Upper lobe of left lung (tissue), 6 donors: ENCODE data around the gene MLKL. TPM values are rescaled to one million over a fixed set of nuclear protein-coding genes. Genes with fewer than 3 reads are reported as not detected.
"Not testable (repeated sequence)": the region's sequence is repeated elsewhere in the genome, so short reads cannot be mapped to it uniquely, and the experiment has no call there.

ENCODE experiments used
- ATAC-seq, 2 donors: fragments of 200-7000 bp; cut with Tn5 transposase; one replicate each; pipeline ENCODE4 v1.9.1; 2022; ENCODE audit warnings: mild to moderate bottlenecking in 2 of 2, moderate library complexity in 2 of 2; ENCODE audit not compliant: low FRiP score in 2 of 2
- DNase-seq, 2 donors: peaks; one replicate each; pipeline ENCODE4 v3.0.0-alpha.2; 2019 to 2020
- H3K27ac ChIP-seq, 4 donors: fragments of 200-600 bp; sonication (generic); one replicate each; pipeline ENCODE4 v1.5.1; 2016 to 2019
- H3K27me3 ChIP-seq, 4 donors: fragments of 200-600 bp; sonication (generic); one replicate each; pipeline ENCODE4 v1.5.1; 2017 to 2019
- H3K36me3 ChIP-seq, 4 donors: fragments of 200-600 bp; sonication (generic); one replicate each; pipeline ENCODE4 v1.5.1; 2016 to 2019
- H3K4me1 ChIP-seq, 4 donors: fragments of 200-600 bp; sonication (generic); one replicate each; pipeline ENCODE4 v1.5.1; 2018 to 2019
- H3K4me3 ChIP-seq, 4 donors: fragments of 200-600 bp; sonication (generic); one replicate each; pipeline ENCODE4 v1.5.1; 2017 to 2019; ENCODE audit warnings: mild to moderate bottlenecking in 2 of 4, moderate library complexity in 1 of 4
- H3K9me3 ChIP-seq, 4 donors: fragments of 200-600 bp; sonication (generic); one replicate each; pipeline ENCODE4 v1.5.1; 2018 to 2019
- CTCF ChIP-seq, 6 experiments: fragments of 450-650 bp in 4 of 6; fragments of 200-600 bp in 2 of 6; sonication (generic) in 2 of 6; IDR thresholded peaks; one replicate each; pipeline ENCODE4 v1.5.1; 2016 to 2019; ENCODE audit warnings: antibody characterized with exemption in 6 of 6
- EP300 ChIP-seq, 4 donors: sonication (generic); formaldehyde crosslinking; IDR thresholded peaks; one replicate each; pipeline ENCODE4 v1.5.1; 2017; ENCODE audit warnings: antibody characterized with exemption in 4 of 4, control low read depth in 2 of 4
- POLR2A ChIP-seq, 4 donors: fragments of 450-650 bp; IDR thresholded peaks; one replicate each; pipeline ENCODE4 v1.5.1; 2016 to 2017; ENCODE audit warnings: antibody characterized with exemption in 4 of 4, mild to moderate bottlenecking in 2 of 4
- POLR2AphosphoS5 ChIP-seq, 2 donors: sonication (generic); formaldehyde crosslinking; IDR thresholded peaks; one replicate each; pipeline ENCODE4 v1.5.1; 2017; ENCODE audit warnings: antibody characterized with exemption in 2 of 2
- WGBS, 2 donors: methylation state at CpG; one replicate each; pipeline ENCODE4 v1.1.5; 2017 to 2018; 5-methylcytosine and 5-hydroxymethylcytosine counted together
- total RNA-seq, 6 donors: library from RNA; depleted of rRNA in 4 of 6; stranded (reverse); fragments of >200 nt in 4 of 6; gene quantifications; one replicate each; pipeline versions ENCODE4 v1.1.0 to v1.2.1, GENCODE V29; 2016 to 2021
- donor health status: DM: no; HTN: no; CAD: no; lungs with moderate emphysema.
- donor health status: DM: no; HTN: yes; CAD: no; lungs with severe emphysema.

The MLKL gene
- total RNA-seq, 6 donors from 2014 or later: 15.0 to 81.7 (median 31.6) TPM

DNA sequence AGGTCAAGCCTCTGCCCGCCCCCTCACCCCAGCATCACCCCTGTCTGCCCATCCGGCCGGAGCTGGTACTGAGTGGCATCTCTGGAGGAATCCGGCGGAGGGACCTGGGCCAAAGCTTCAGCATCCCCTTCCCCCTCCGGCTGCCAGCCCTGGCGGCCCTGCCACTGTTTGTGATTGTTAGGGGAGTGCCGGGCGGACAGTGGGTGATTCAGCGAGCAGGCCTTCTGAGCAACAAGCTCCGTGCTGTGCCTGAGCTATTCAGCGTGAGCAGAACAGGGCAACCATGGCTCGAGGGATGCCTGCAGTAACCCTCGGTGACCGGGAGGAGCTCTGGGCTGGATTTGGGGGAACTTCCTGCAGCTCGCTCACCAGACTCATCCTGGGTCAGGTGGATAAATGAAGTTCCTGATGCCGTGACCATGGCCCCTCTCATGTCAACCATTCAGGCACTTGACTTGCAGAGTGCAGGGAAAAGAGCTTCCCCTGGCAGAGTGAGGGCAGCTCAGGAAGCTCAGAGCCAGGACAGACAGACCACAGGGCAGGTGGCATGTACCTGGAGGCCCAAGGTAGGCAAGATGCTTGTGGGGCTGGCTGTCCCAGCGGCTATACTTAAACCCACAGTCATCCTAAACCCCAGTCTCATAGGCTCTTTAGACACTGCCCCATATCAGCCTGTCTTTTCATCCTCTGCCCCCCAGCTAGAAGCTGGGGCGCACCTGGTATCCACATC is 24.3 kb upstream of the MLKL start:
- ATAC-seq (no peak), DNase-seq (peak in 1 of 2 donors; percentile 76)
- Histone ChIP-seq H3K4me3 (no peak overlapping the region), H3K9me3 (peaks cover 3 to 11% (median 6%) of the 10 kb centered on the region in 4 donors), H3K27ac (no peak overlapping the region), H3K4me1 (peaks cover 0 to 5% (median under 1%) of the 10 kb centered on the region in 4 donors), H3K36me3 (no peaks in the 10 kb centered on the region), H3K27me3 (no peaks in the 10 kb centered on the region)
- WGBS, 2 donors: 66 to 70% methylated on average over 15 to 19 of the region's 19 CpGs
- TF ChIP-seq EP300 (IDR thresholded peaks at IDR 0.05) (no peak), POLR2AphosphoS5 (IDR thresholded peaks at IDR 0.05) (no peak), POLR2A (IDR thresholded peaks at IDR 0.05) (no peak), CTCF (IDR thresholded peaks at IDR 0.05) (no peak)

DNA sequence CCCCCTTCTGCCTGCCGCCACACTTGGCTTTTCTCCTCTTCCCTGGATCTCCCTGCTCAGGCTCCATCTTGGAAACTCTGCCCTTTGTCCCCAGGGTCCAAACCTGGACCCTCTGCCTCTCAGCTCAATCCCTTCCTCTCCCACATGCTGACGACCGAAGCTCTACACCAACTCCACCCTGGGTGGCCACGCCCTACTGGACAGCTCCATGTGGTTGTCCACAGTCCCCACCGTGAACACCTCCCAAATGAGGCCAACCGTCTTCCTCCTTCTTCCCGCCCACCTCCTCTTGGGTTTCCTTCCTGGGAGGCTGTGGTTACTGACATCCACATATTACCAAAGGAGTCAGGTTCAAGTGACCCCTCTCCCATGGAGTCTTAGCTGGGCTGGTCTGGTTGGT is 22.6 kb upstream of the MLKL start:
- no peak for ATAC-seq
- no peak for TF ChIP-seq EP300 (IDR thresholded peaks at IDR 0.05)
- no peak for TF ChIP-seq CTCF (IDR thresholded peaks at IDR 0.05)
- TF ChIP-seq POLR2A (IDR thresholded peaks at IDR 0.05): no peak
- TF ChIP-seq POLR2AphosphoS5 (IDR thresholded peaks at IDR 0.05): no peak

DNA sequence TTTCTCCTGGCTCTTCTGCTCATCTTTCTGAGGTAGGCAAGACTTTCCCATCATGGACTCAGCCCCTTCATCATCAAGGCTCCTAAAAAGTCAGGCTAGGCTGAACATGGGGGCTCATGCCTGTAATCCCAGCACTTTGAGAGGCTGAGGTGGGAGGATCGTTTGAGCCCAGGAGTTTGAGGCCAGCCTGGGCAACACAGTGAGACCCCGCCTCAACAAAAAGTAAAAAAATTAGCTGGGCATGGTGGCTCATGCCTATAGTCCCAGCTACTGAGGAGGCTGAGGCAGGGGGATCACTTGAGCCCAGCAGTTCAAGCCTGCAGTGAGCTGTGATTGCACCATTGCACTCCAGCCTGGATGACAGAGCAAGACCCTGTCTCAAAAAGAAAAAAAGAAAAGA is 21.5 kb upstream of the MLKL start:
- not testable (repeated sequence) for H3K9me3 ChIP-seq, DNase-seq, H3K36me3 ChIP-seq, H3K4me3 ChIP-seq, H3K27me3 ChIP-seq, ATAC-seq, H3K27ac ChIP-seq, H3K4me1 ChIP-seq
- 86 to 94% methylated on average over 2 of the region's 2 CpGs for WGBS, 2 donors

More for the DNA sequence above, 22.6 kb upstream of the MLKL start:
- Histone ChIP-seq H3K9me3 (peaks cover 3 to 11% (median 6%) of the 10 kb centered on the region in 4 donors), H3K27ac (no peak overlapping the region), H3K36me3 (no peaks in the 10 kb centered on the region), H3K4me3 (no peak overlapping the region), H3K4me1 (no peaks in the 10 kb centered on the region), H3K27me3 (no peaks in the 10 kb centered on the region)
- 64 to 73% methylated on average over 7 of the region's 7 CpGs for WGBS, 2 donors
- no peak for DNase-seq

DNA sequence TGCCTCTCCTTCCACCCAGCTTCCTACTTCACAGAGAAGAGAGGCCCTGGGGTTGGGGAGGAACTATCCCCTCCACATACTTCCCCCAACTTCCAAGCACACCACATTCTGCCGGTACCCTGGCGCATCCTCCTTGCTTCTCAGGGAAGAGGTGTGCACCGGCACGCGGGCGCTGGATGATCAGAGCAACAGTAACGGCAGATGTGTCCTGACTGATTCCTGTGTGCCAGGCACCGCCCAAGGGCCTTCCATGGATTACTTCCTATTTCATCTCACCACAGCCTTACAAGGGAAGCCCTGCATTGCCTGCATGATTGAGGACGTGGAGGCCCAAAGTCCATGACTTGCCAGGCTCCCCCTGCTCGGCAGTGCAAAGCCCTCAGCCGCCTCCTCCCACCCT is 21.1 kb upstream of the MLKL start:
- no peak for DNase-seq
- TF ChIP-seq EP300 (IDR thresholded peaks at IDR 0.05) (no peak), CTCF (IDR thresholded peaks at IDR 0.05) (no peak), POLR2AphosphoS5 (IDR thresholded peaks at IDR 0.05) (no peak), POLR2A (IDR thresholded peaks at IDR 0.05) (no peak)
- Histone ChIP-seq H3K9me3 (peaks cover 0 to 3% (median 2%) of the 10 kb centered on the region in 4 donors), H3K27me3 (no peaks in the 10 kb centered on the region), H3K27ac (no peak overlapping the region), H3K4me3 (no peak overlapping the region), H3K4me1 (no peaks in the 10 kb centered on the region), H3K36me3 (no peaks in the 10 kb centered on the region)
- no peak for ATAC-seq
- WGBS, 2 donors: 71 to 80% methylated on average over 11 of the region's 11 CpGs

GRCh38 chr16:74720579-74720978 is 19.9 kb upstream of the MLKL start:
- ATAC-seq (no peak), DNase-seq (no peak)
- TF ChIP-seq POLR2AphosphoS5 (IDR thresholded peaks at IDR 0.05) (no peak), EP300 (IDR thresholded peaks at IDR 0.05) (no peak), POLR2A (IDR thresholded peaks at IDR 0.05) (no peak), CTCF (IDR thresholded peaks at IDR 0.05) (no peak)
- H3K9me3 ChIP-seq: no peaks in the 10 kb centered on the region
- no peaks in the 10 kb centered on the region for H3K4me1 ChIP-seq
- H3K27me3 ChIP-seq: no peaks in the 10 kb centered on the region
- H3K36me3 ChIP-seq: no peaks in the 10 kb centered on the region
- H3K27ac ChIP-seq: no peak overlapping the region
- H3K4me3 ChIP-seq: no peak overlapping the region
- 73 to 82% methylated on average over 5 of the region's 5 CpGs for WGBS, 2 donors
